ENCODE measurements around the gene GABRB1. TPM values are rescaled to one million over a fixed set of nuclear protein-coding genes. Genes with fewer than 3 reads are reported as not detected.

GABRB1 gene
- total RNA-seq, 2 experiments from 2014 or later, result not detected

GRCh38 chr4:47215759-47216158 lies 184.4 kb downstream of the GABRB1 start:
- Mint-ChIP-seq H3K9me3 (no peaks in the 10 kb centered on the region), H3K36me3 (ENCODE audit: low read depth) (no peaks in the 10 kb centered on the region), H3K27me3 (no peaks in the 10 kb centered on the region), H3K4me3 (no peak overlapping the region), H3K4me1 (ENCODE audit: low read depth) (no peaks in the 10 kb centered on the region), H3K27ac (no peak overlapping the region)
- ChIA-PET CTCF (interaction anchor here (1.5 kb wide), 1 partner anchor 15 kb away, joined by 3 read pairs; no protein-coding TSS in a partner anchor), POLR2A (no interaction called here)
- intact Hi-C loops (cut with micrococcal nuclease), result no loop called here
- no peak for DNase-seq
- ATAC-seq, result no peak
- TF ChIP-seq CTCF (IDR thresholded peaks at IDR 0.05), result no peak

- Mint-ChIP-seq H3K4me1 (ENCODE audit: low read depth) (no peaks in the 10 kb centered on the region), H3K9me3 (no peaks in the 10 kb centered on the region), H3K36me3 (ENCODE audit: low read depth) (no peaks in the 10 kb centered on the region), H3K27ac (no peak overlapping the region), H3K27me3 (no peaks in the 10 kb centered on the region), H3K4me3 (no peak overlapping the region)
- CTCF ChIA-PET, result interaction anchor here (1.0 kb wide), 1 partner anchor 12 kb away, joined by 3 read pairs; no protein-coding TSS in a partner anchor
- POLR2A ChIA-PET, result no interaction called here
- no peak for ATAC-seq
- intact Hi-C loops (cut with micrococcal nuclease), result no loop called here
- DNase-seq, result no peak
- TF ChIP-seq CTCF (IDR thresholded peaks at IDR 0.05), result no peak
These were observed 185.9 kb downstream of the GABRB1 start for GRCh38 chr4:47217291-47217690.

GRCh38 chr4:47217884-47218283 lies 186.5 kb downstream of the GABRB1 start:
- Mint-ChIP-seq H3K36me3 (ENCODE audit: low read depth) (no peaks in the 10 kb centered on the region), H3K9me3 (no peaks in the 10 kb centered on the region), H3K27ac (no peak overlapping the region), H3K27me3 (no peaks in the 10 kb centered on the region), H3K4me1 (ENCODE audit: low read depth) (no peaks in the 10 kb centered on the region), H3K4me3 (no peak overlapping the region)
- TF ChIP-seq CTCF (IDR thresholded peaks at IDR 0.05), result no peak
- ATAC-seq (no peak), DNase-seq (no peak)
- CTCF ChIA-PET, result interaction anchor here (0.7 kb wide), 1 partner anchor 95 kb away, joined by 3 read pairs; no protein-coding TSS in a partner anchor
- intact Hi-C loops (cut with micrococcal nuclease), result no loop called here
- POLR2A ChIA-PET, result no interaction called here

- CTCF ChIA-PET, result no interaction called here
These were observed 187.3 kb downstream of the GABRB1 start for GRCh38 chr4:47218631-47219030.

GRCh38 chr4:47219586-47219985 lies 188.2 kb downstream of the GABRB1 start:
- Mint-ChIP-seq H3K36me3 (ENCODE audit: low read depth) (no peaks in the 10 kb centered on the region), H3K4me1 (ENCODE audit: low read depth) (no peaks in the 10 kb centered on the region), H3K27me3 (no peaks in the 10 kb centered on the region), H3K9me3 (no peaks in the 10 kb centered on the region), H3K4me3 (no peak overlapping the region), H3K27ac (no peak overlapping the region)
- intact Hi-C loops (cut with micrococcal nuclease), result no loop called here
- no peak for DNase-seq
- ChIA-PET POLR2A (no interaction called here), CTCF (no interaction called here)
- ATAC-seq, result no peak
- no peak for TF ChIP-seq CTCF (IDR thresholded peaks at IDR 0.05)

More at GRCh38 chr4:47218631-47219030, 187.3 kb downstream of the GABRB1 start:
- Mint-ChIP-seq H3K27ac (no peak overlapping the region), H3K9me3 (no peaks in the 10 kb centered on the region), H3K4me1 (ENCODE audit: low read depth) (no peaks in the 10 kb centered on the region), H3K36me3 (ENCODE audit: low read depth) (no peaks in the 10 kb centered on the region), H3K27me3 (no peaks in the 10 kb centered on the region), H3K4me3 (no peak overlapping the region)
- intact Hi-C loops (cut with micrococcal nuclease), result no loop called here
- DNase-seq (no peak), ATAC-seq (no peak)
- POLR2A ChIA-PET, result no interaction called here
- no peak for TF ChIP-seq CTCF (IDR thresholded peaks at IDR 0.05)
